Ureter (tissue), 1 donor: ENCODE measurements around the gene ATG9B. TPM values are rescaled to one million over a fixed set of nuclear protein-coding genes. Genes with fewer than 3 reads are reported as not detected.
A peak's percentile ranks its signal among the peaks of the same experiment; 100 is the strongest.
"Not testable (repeated sequence)": the region's sequence is repeated elsewhere in the genome, so short reads cannot be mapped to it uniquely, and the experiment has no call there.

Experiments used
- DNase-seq: peaks from one replicate; pipeline ENCODE4 v3.0.0-alpha.2; 2020; ENCODE audit warnings: low spot score
- total RNA-seq: library from RNA; stranded (reverse); gene quantifications from one replicate; pipeline ENCODE4 v1.2.4, GENCODE V29; 2023
- donor health status: DM: yes; HTN: yes; CAD: no.

ATG9B gene
- total RNA-seq, 1 donor from 2014 or later = 0.55 TPM

DNA sequence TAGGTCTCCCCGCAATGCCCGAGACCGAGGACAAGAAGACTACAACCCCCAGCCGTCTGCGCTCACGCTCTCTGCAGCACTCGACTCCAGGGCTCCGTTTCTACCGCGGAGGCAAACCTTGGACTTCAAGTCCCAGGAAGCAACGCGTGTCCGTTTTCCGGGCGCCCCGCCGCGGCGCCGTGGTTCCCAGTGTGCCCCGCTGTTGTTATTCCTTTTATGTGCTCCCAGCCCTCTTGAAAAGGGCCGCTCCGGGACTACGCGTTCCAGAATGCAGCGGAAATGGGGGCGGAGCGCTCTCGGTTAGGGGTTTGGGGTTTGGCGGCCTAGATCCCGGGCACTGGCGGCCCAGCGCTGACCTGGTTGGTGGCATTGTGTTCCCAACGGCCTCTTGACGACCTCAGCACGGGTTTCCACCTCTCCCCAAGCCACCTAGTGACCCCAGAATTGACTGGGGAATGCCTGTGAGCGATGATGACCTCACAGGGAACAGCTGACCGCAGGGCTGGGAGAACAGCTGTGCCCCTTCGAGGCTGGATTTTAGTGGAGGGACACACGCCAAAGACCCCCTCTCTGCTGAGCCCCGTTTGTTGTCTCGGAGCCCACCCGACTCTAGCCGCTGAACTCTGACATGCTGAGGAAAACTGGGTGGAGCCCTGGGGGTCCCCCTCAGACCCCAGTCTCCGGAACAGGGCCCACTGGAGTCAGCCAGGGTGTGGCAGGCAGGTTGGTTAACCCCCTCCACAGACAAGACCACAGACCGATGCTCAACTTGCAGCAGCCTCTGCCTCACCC, 33.9 kb upstream of the ATG9B start:
- DNase-seq = peak; percentile 99

DNA sequence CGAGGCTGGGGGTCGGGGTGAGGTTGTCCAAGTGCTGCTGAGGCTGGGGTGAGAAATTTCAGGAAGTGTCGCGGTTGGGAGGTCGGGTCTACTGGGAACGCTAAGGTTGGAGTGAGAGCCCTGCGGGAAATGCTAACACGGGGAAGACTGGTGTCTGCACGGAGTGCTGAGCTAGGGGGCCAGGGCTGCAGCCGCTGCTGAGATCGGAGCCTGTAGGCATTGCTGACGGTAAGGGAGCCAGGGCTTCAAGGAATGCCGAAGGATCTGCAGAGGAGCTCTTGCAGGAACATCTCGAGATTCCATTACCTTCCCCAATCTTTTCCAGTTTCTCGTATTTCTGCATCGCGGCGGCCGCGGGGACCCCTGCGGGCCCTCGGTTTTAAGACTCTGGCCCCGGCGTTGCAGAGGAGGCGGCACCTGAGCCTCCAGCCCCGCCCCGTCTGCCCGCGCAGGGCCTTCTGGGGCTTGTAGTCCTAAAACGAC, 33.3 kb upstream of the ATG9B start, which contains the start of gene CDK5:
Gene CDK5 (minus strand): TSS at position 392 of the 483 bp plus-strand sequence. CDS start 49 bp downstream, at position 343.
- no peak for DNase-seq

DNA sequence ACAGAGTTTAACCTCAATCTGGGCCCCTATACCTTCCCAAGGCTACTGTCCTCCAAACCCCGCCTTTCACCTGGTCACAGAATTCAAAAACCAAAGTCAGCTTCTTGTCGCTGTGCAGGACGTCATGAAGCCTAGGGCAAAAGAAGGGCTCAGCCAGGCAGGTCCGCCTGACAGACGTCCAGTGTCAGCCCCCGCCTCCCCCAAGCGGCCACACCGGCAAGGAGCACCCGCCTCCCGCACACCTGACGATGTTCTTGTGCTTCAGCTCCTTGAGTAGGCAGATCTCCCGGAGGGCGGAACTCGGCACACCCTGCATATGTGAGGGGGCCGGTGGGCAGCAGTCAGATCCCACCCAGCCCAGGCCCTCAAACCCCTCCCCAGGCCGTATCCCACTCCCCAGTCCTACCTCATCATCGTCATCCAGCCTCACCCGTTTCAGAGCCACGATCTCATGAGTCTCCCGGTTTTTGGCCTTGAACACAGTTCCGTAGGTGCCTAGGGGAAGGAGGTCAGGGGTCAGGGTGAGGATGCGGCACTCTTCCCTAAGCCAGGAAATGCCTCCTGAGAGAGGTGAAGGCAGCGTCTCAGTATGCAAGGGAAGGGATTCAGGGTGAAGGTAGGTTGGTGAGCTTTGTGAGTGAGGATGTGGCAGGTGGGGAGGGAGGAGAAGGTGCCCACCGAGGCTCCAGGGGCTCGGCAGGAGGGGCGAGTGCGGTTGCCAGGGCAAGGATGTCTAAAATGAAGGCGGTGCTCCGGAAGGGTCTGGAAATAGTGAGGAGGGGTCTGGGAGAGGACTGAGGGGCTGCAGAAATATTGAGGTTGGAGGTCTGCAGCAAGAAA, 32.6 kb upstream of the ATG9B start:
- DNase-seq = no peak

DNA sequence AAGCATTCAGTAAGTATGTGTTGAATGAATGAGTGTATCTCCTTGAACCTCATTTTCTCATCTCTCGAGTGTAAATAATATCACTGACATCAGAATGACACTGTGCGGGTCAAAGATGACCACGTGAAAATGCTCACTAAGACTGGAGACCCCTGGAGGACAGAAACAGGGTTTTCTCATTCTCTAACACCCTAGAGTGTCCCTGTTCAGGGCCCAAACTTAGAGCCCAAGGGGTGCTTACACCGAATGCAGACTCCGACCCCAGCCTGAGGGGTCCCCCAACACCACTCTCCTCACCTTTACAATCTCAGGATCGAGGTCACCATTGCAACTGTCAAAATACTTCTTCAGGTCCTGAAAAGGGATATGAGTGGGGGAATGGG, 32.0 kb upstream of the ATG9B start:
- DNase-seq = no peak

DNA sequence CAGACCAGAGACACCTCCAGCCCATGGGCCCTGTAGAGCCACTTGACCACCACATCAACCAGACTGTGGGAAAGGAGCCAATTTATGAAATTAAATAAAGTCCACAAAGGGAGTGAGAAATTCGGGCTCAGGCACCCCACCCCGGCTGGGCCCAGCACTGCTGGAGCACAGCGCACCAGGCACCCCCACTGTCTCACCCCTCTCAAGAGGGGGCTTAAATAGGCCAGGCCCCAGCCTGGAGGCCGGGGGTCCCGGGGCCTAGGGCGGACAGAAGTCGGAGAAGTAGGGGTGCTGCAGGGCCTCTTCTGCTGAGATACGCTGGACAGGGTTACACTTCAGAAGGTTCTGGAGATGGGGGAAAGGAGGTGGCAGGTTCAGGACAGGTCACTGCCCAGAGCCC, 29.5 kb upstream of the ATG9B start:
- DNase-seq = no peak

DNA sequence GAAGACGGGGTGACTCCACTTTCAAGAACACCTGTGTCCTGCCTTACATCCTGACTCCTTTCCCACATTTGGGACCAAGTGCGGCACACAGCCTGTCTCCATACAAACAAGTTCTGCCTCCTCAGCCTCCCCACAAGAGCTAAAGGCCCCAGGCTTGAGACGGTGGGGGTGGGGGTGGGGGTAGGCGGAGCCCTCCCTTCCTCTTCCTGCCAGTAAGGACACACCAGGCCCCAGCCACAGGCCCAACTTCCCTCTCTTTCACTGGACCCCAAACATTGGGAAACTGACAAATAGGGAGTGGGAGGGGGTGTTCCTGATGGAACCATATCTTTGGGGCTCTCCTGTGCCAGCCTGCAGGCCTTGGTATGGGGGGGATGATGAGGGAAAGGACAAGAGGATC, 28.8 kb upstream of the ATG9B start:
- DNase-seq = no peak

DNA sequence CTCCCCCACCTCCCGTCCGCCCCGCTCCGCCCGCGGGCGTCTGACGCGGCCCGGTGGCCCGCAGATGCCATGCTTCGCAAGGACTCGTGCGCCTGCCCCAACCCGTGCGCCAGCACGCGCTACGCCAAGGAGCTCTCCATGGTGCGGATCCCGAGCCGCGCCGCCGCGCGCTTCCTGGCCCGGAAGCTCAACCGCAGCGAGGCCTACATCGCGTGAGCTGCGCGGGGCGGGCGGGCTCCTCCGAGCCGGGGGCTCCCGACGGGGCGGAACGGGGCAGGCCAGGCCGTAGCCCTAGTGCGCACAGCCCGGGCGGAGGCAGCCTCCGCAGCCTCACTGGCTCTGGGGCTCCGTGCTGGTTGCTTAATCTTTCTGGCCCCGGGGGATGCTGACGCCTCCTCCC, 26.8 kb upstream of the ATG9B start:
- peak; percentile 64 for DNase-seq

DNA sequence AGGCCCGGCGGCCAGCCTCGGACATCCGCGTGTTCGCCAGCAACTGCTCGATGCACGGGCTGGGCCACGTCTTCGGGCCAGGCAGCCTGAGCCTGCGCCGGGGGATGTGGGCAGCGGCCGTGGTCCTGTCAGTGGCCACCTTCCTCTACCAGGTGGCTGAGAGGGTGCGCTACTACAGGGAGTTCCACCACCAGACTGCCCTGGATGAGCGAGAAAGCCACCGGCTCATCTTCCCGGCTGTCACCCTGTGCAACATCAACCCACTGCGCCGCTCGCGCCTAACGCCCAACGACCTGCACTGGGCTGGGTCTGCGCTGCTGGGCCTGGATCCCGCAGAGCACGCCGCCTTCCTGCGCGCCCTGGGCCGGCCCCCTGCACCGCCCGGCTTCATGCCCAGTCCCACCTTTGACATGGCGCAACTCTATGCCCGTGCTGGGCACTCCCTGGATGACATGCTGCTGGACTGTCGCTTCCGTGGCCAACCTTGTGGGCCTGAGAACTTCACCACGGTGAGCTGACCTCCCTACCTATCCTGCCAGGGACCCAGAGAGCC, 24.7 kb upstream of the ATG9B start:
- DNase-seq = no peak

DNA sequence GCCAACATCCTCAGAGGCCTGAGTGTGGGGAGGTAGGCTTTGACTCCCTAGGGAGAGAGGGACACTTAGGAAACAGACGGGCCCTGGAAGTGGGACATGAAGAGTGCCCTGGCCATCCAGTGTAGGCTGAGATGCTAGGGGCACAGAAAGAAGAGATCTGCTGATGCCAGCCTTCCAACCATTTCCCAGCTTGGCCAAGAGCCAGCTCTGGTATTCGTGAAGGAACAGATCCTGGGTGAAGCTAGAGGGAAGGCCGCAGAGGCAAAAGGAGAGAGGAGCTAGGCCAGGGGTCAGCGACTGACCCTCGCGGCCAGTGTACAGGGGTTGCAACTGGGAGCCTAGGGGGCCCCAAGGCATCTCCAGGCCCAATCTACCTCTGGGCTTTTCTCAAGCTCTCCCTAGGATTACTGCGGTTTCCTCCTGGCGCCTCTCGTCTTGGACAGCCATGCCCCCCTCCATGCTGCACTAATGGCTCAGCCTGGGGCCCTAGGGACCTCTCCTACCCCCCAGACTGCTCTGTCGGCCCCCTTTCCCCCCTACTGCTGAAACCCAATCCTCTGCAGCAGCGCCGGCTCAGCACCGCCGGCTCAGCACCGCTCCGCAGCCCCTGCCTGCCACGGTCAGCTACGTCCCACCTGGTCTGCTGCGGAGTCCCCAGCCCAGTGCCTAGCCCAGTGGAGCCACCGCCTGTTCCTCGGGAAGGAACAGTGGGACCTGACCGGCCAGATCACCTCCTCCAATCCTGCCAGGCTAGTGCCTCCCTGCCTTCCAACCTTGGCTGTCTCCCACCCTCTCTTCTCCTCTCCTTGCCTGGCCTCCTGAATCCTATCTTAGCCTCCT, 23.9 kb upstream of the ATG9B start, which contains the start of gene ASIC3:
Gene ASIC3 (plus strand): TSS at position 556 of the 840 bp plus-strand sequence. CDS start 355 bp downstream, outside the sequence.
- DNase-seq = no peak

DNA sequence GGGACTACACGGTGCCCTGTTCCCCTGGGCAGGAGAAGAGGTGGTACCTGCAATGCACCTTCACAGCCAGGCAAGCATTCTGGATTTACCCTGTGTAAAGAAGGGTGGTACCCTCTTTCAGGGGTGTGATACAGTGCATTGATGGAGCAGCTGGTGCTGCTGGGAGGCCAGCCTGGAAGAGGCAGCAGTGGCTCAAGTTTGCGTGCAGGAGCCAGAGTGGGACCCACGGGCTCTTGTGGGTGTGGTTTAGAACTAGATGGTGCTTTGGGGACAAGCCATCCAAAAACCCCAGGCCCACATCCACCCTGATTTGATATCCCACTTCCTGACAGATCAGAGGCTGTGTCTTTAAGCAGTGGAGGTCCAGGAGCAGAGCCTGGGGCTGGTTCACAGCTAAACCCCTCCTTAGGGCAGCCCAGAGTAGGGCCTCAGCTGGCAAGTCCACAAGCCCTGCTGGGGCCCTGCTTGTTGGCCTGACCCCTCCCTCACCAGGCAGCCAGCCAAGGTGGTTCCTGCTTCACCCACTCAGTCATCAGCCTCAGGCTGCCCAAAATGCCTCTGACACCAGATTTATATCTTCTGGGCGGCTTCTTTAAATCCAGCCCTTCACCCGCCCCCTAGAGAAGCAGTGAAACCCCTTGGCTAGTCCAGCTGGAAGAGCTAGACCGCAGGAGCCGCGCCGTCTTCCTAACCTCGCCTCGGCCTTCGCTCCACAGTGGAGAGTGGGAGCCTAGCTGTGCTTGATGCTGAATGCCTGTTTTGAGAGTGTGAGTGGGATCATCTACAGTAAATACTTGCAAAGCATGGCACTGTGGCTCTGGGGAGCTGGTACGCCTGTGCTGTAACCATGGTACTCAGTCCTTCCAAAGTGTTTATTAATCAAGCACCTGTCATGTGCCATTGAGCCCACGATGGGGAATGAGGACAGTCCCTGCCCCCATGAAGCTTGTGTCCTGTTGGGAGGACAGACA, 22.6 kb upstream of the ATG9B start:
- peak; percentile 62 for DNase-seq

DNA sequence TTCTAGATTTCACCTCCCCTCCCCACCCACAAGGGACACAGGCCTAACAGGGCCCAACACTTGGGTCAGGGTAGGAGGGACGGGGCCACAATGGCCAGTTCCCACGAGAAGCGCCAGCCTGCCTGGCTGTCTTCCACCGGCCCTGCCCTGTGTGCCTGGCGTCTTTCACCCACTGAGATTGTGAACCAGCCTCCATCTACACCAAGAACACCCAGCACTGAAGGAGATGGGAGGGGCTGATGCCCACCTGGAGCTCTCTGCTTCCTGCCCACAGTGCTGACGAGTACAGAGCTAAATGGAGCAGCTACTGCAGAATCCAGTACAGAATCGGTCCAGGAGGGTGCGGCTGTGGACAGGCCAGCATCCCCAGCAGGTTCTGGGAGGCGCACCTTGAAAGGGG, 21.7 kb upstream of the ATG9B start:
- DNase-seq = no peak

DNA sequence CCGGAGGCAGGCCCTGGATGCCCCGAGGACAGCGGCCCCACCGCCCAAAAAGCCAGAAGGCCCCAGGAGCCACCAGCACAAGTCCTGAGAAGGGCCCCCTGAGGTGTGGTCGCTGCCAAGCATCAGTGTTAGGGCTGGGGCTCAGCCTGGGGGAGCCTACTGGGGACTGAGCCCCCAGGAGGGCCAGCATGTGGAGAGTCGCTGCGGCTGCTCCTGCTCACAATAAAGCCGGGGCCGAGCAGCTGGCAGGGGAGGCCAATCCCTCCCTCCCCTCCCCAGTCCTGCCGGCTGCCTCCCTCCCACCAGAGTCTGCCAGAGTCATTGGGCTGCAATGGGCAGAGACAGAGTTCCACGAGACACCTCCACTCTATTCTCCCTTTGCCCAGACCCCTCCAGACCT, 21.0 kb upstream of the ATG9B start:
- no peak for DNase-seq

DNA sequence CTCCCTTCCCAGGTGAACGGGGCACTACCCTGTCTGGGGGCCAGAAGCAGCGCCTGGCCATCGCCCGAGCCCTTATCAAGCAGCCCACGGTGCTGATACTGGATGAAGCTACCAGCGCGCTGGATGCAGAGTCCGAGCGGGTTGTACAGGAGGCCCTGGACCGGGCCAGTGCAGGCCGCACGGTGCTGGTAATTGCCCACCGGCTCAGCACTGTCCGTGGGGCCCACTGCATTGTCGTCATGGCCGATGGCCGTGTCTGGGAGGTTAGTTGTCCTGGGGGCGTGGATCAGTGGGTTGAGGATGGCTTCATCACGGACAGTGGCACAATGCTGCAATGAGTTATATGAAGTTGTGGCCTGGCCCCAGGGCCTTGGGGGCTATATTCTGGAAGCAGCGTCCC, 19.7 kb upstream of the ATG9B start:
- no peak for DNase-seq

DNA sequence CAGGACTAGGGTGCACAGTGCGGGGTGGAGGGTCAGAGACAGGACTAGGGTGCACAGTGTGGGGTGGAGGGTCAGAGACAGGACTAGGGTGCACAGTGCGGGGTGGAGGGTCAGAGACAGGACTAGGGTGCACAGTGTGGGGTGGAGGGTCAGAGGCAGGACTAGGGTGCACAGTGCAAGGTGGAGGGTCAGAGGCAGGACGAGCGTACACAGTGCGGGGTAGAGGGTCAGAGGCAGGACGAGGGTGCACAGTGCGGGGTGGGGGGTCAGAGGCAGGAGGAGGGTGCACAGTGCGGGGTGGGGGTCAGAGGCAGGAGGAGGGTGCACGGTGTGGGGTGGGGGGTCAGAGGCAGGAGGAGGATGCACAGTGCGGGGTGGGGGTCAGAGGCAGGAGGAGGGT, 19.2 kb upstream of the ATG9B start:
- DNase-seq = not testable (repeated sequence)

DNA sequence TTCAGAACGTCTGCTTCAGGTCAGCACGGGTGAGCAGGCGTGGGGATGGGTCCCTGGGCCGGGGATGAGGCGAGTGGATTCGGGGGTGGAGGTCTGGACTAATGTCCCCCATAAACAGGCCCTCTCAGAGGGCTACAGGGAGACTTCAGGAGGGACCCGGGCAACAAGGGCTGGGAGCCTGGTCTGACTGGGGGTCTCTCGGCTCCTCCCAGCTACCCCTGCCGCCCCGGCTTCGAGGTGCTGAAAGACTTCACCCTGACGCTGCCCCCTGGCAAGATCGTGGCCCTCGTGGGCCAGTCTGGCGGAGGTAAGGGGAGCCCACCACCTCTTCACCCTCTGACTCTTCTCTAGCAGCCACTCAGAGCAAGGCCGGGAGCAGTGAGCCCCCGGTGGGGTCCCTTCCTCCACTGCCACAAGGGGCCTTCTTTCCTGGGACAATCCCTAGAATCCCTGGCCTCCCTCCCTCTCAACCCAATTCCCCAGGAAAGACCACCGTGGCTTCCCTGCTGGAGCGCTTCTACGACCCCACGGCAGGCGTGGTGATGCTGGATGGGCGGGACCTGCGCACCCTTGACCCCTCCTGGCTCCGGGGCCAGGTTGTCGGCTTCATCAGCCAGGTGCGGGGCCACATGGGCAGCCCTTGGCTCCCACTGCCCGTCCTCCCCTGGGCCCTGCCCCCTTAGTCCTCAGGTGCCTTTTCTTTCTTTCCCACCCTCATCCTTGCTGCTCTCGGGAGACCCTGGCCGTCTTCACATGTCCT, 16.5 kb upstream of the ATG9B start:
- DNase-seq = no peak

DNA sequence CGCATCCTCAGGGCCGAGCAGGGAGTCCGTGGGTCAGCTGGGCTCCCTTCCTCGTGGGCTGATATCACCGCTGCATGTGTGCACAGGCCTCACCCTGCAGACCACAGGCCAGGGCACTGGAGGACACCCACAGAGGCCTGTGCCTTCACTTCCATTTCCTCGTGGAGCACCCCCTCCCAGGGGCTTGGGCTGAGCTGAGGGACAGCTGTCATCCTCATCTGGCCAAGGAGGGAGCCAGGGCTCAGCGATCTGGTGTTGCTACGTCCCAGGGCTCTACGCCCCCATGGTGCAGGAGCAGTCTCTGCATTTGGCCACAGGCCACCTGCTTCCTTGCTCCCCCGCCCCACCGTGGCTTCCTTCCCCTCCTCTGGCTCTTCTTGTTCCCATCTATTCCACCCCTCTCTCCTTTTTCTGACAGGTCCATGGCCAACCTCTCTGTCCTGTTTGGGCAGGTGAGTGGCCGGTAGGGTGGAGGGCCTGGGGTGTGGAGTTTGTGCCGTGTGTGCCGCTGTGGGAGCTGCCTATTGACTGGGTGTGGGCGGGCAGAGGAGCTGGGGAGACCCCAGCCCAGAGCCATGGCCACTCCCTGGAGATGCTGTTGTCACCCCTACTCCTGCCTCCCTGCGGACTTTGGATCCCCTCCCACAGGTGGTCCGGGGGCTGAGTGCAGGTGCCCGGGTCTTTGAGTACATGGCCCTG, 15.7 kb upstream of the ATG9B start:
- DNase-seq = no peak

DNA sequence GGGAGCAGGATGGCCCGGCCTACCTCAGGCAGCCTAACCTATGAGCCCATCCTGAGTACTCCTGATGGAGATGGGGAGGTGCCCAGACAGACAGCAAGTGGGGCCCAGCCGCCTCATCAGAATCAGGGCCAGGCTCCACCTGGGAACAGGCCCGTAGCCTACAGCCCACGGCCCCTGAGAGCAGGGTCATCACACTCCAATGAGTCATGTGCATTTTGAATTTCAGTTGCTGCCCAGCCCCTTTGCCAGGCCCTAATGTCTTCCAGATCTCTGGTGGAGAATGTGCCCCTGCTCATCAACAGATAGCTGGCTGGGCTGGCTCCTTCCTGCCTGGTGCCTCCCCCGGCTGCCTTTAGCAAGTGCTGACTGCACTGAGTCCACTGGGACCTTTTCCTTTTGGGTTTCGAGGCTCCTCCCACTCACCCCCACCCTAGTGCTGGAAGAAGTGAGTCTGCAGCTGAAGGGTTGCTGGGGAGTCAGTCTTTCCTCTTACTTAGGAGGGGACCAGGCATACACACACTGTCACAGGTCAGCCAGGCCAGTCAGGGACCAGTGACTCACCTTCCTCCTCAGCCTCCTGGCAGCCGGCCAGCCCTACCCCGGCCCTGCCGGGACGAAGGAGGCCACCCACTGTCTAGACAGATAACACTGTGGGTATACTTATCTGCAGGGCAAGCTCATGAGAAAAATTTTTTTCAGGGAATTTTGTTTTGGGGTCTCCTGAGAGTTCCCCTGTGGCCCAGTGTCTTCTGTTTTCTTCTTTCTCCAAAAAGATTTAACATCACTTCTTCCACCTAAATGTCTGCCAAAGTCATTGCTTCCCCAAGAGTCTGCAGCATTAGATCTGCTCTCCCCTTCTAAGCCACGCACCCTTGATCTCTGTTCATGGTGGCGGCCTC, 14.9 kb upstream of the ATG9B start:
- peak; percentile 78 for DNase-seq

DNA sequence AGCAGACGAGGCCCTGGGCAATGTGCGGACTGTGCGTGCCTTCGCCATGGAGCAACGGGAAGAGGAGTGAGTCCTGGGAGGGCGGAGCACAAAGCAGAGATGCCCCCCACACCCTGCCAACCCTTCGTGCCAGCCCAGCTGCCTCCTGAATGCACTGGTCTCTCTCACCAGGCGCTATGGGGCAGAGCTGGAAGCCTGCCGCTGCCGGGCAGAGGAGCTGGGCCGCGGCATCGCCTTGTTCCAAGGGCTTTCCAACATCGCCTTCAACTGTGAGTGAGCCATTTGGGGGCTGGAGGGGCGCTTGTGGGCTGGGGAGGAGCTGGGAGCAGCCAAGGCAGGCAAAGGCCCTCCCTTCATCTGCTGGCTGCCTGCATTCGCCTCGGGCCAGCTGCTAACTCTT, 11.6 kb upstream of the ATG9B start:
- no peak for DNase-seq
